ENCODE data around the gene BBS12.

Gene BBS12

GRCh38 chr4:122765692-122766352 is 33.3 kb downstream of the BBS12 start:
- no peak overlapping the region for H3K27ac ChIP-seq
- TF ChIP-seq CTCF (conservative IDR thresholded peaks at IDR 0.05): no peak

- H3K27ac ChIP-seq: no peak overlapping the region
Observed at GRCh38 chr4:122766353-122766705, 33.8 kb downstream of the BBS12 start.

GRCh38 chr4:122766950-122767349 is 34.4 kb downstream of the BBS12 start:
- TF ChIP-seq CTCF (conservative IDR thresholded peaks at IDR 0.05): no peak
- no peak overlapping the region for H3K27ac ChIP-seq

More at GRCh38 chr4:122766353-122766705, 33.8 kb downstream of the BBS12 start:
- no peak for TF ChIP-seq CTCF (conservative IDR thresholded peaks at IDR 0.05)

- no peak for TF ChIP-seq CTCF (conservative IDR thresholded peaks at IDR 0.05)
Observed at GRCh38 chr4:122771724-122772123, 39.2 kb downstream of the BBS12 start.

GRCh38 chr4:122772311-122772710 is 39.8 kb downstream of the BBS12 start:
- no peak overlapping the region for H3K27ac ChIP-seq

More at GRCh38 chr4:122771724-122772123, 39.2 kb downstream of the BBS12 start:
- H3K27ac ChIP-seq: no peak overlapping the region

GRCh38 chr4:122772986-122773385 is 40.5 kb downstream of the BBS12 start:
- no peak for TF ChIP-seq CTCF (conservative IDR thresholded peaks at IDR 0.05)

More at GRCh38 chr4:122772311-122772710, 39.8 kb downstream of the BBS12 start:
- no peak for TF ChIP-seq CTCF (conservative IDR thresholded peaks at IDR 0.05)

GRCh38 chr4:122775039-122775438 is 42.5 kb downstream of the BBS12 start:
- no peak overlapping the region for H3K27ac ChIP-seq

More at GRCh38 chr4:122772986-122773385, 40.5 kb downstream of the BBS12 start:
- H3K27ac ChIP-seq: no peak overlapping the region

More at GRCh38 chr4:122775039-122775438, 42.5 kb downstream of the BBS12 start:
- TF ChIP-seq CTCF (conservative IDR thresholded peaks at IDR 0.05): no peak

Data from VCaP (cell line).